Measurements from ENCODE around the gene SLC44A5. TPM values are rescaled to one million over a fixed set of nuclear protein-coding genes. Genes with fewer than 3 reads are reported as not detected.
"Not testable (repeated sequence)": the region's sequence is repeated elsewhere in the genome, so short reads cannot be mapped to it uniquely, and the experiment has no call there.

SLC44A5 gene
- total and polyA plus RNA-seq, 2 donors (not counting 1 experiment from before 2014, with no cell fraction given): 2.8 to 4.2 TPM

- Histone ChIP-seq H3K4me3 (ENCODE audit: control extremely low read depth in 1 of 5, extremely low read depth in 1 of 5, insufficient read depth in 1 of 5, low read depth in 2 of 5, low read length in 4 of 5) (no peak overlapping the region), H3K79me2 (ENCODE audit: control insufficient read depth, insufficient read depth, low read length) (no peaks in the 10 kb centered on the region), H4K20me1 (ENCODE audit: control insufficient read depth, insufficient read depth, low read length, poor library complexity, severe bottlenecking) (no peaks in the 10 kb centered on the region), H3K9me3 (ENCODE audit: control extremely low read depth in 1 of 3, control insufficient read depth in 2 of 3, insufficient read depth in 1 of 3, low read length in 2 of 3) (peaks cover 7 to 22% (median 8%) of the 10 kb centered on the region in 3 donors), H3K9ac (ENCODE audit: low read length) (no peak overlapping the region), H3K27me3 (replicated peaks in 1 of 4; ENCODE audit: control extremely low read depth in 1 of 4, control insufficient read depth in 3 of 4, insufficient read depth in 4 of 4, low read length in 3 of 4) (no peaks in the 10 kb centered on the region), H3K4me1 (ENCODE audit: control insufficient read depth in 2 of 2, insufficient read depth in 2 of 2, low read length in 2 of 2) (no peaks in the 10 kb centered on the region), H3K27ac (ENCODE audit: low read length in 2 of 2) (no peak overlapping the region), H3K4me2 (replicated peaks; ENCODE audit: low read depth, low read length, poor library complexity, severe bottlenecking) (no peak overlapping the region), H3K36me3 (replicated peaks in 1 of 2; ENCODE audit: control extremely low read depth in 1 of 2, control insufficient read depth in 1 of 2, extremely low read depth in 1 of 2, insufficient read depth in 2 of 2, low read length in 1 of 2) (no peaks in the 10 kb centered on the region), H2AFZ (ENCODE audit: insufficient read depth, low read depth, low read length, poor library complexity, severe bottlenecking) (no peak overlapping the region)
- POLR2A ChIA-PET: no interaction called here
- intact Hi-C loops (cut with micrococcal nuclease): no loop called here
- Mint-ChIP-seq H3K4me1 (no peaks in the 10 kb centered on the region), H3K27me3 (peaks cover 3% of the 10 kb centered on the region), H3K9me3 (ENCODE audit: insufficient read depth) (peaks cover 3% of the 10 kb centered on the region), H3K4me3 (no peak overlapping the region), H3K27ac (no peak overlapping the region)
- CTCF ChIA-PET: interaction anchor here (1.3 kb wide), 1 partner anchor 100 kb away, joined by 3 read pairs; no protein-coding TSS in a partner anchor
- WGBS (ENCODE audit: insufficient coverage): no CpG with 5 or more reads among the region's 1 CpG
- DNase-seq (no peak), ATAC-seq (ENCODE audit: low read depth) (no peak)
- TF ChIP-seq EZH2 (IDR thresholded peaks at IDR 0.05; ENCODE audit: borderline replicate concordance, insufficient read depth, low read depth, low read length, poor library complexity, severe bottlenecking) (no peak), CTCF (IDR thresholded peaks at IDR 0.05) (no peak)
Observed at GRCh38 chr1:75366595-75366994, 244.3 kb downstream of the SLC44A5 start.

- no peak overlapping the region for H2AFZ ChIP-seq (ENCODE audit: insufficient read depth, low read depth, low read length, poor library complexity, severe bottlenecking)
- H3K4me1 ChIP-seq (ENCODE audit: control insufficient read depth in 2 of 2, insufficient read depth in 2 of 2, low read length in 2 of 2): no peaks in the 10 kb centered on the region
- H3K27me3 ChIP-seq (replicated peaks in 1 of 4; ENCODE audit: control extremely low read depth in 1 of 4, control insufficient read depth in 3 of 4, insufficient read depth in 4 of 4, low read length in 3 of 4): no peaks in the 10 kb centered on the region
- Mint-ChIP-seq H3K4me3 (no peak overlapping the region), H3K27me3 (no peaks in the 10 kb centered on the region), H3K27ac (no peak overlapping the region), H3K9me3 (ENCODE audit: insufficient read depth) (no peaks in the 10 kb centered on the region), H3K4me1 (no peaks in the 10 kb centered on the region)
- DNase-seq (no peak), ATAC-seq (ENCODE audit: low read depth) (no peak)
- H3K4me2 ChIP-seq (replicated peaks; ENCODE audit: low read depth, low read length, poor library complexity, severe bottlenecking): no peak overlapping the region
- H3K4me3 ChIP-seq (ENCODE audit: control extremely low read depth in 1 of 5, extremely low read depth in 1 of 5, insufficient read depth in 1 of 5, low read depth in 2 of 5, low read length in 4 of 5): no peak overlapping the region
- H3K36me3 ChIP-seq (replicated peaks in 1 of 2; ENCODE audit: control extremely low read depth in 1 of 2, control insufficient read depth in 1 of 2, extremely low read depth in 1 of 2, insufficient read depth in 2 of 2, low read length in 1 of 2): no peaks in the 10 kb centered on the region
- no peak overlapping the region for H3K9ac ChIP-seq (ENCODE audit: low read length)
- peaks cover 0 to 8% (median 5%) of the 10 kb centered on the region in 3 donors for H3K9me3 ChIP-seq (ENCODE audit: control extremely low read depth in 1 of 3, control insufficient read depth in 2 of 3, insufficient read depth in 1 of 3, low read length in 2 of 3)
- ChIA-PET CTCF (no interaction called here), POLR2A (no interaction called here)
- TF ChIP-seq CTCF (IDR thresholded peaks at IDR 0.05): no peak
- TF ChIP-seq EZH2 (IDR thresholded peaks at IDR 0.05; ENCODE audit: borderline replicate concordance, insufficient read depth, low read depth, low read length, poor library complexity, severe bottlenecking): no peak
- no peaks in the 10 kb centered on the region for H4K20me1 ChIP-seq (ENCODE audit: control insufficient read depth, insufficient read depth, low read length, poor library complexity, severe bottlenecking)
- intact Hi-C loops (cut with micrococcal nuclease): no loop called here
- WGBS (ENCODE audit: insufficient coverage): no CpG with 5 or more reads among the region's 2 CpGs
- no peak overlapping the region for H3K27ac ChIP-seq (ENCODE audit: low read length in 2 of 2)
- H3K79me2 ChIP-seq (ENCODE audit: control insufficient read depth, insufficient read depth, low read length): no peaks in the 10 kb centered on the region
Observed at GRCh38 chr1:75361260-75361659, 249.7 kb downstream of the SLC44A5 start.

DNA sequence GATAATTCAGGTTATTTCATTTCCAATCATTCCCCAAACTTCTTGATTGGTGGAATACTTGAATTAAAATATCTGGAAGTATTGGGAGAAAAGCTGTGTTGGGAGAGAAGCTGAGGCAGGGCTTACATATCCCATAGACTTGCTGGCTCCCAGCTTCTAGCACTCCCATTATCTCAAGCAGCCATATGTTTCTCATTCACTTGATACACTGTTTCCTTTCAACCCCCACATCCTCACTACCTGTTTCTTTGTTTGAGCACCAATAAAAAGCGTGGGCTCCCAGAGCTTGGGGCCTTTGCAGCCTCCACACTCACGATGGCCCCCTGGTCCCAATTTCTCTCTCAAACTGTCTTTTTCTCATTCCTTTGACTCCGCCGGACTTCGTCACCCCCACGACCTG, 256.6 kb downstream of the SLC44A5 start:
- ATAC-seq (ENCODE audit: low read depth); H3K27me3 Mint-ChIP-seq; H3K9me3 Mint-ChIP-seq (ENCODE audit: insufficient read depth); CTCF ChIA-PET; H3K9ac ChIP-seq (ENCODE audit: low read length); H3K27ac ChIP-seq (ENCODE audit: low read length in 2 of 2); intact Hi-C loops (cut with micrococcal nuclease); H3K27me3 ChIP-seq (replicated peaks in 1 of 4; ENCODE audit: control extremely low read depth in 1 of 4, control insufficient read depth in 3 of 4, insufficient read depth in 4 of 4, low read length in 3 of 4); H3K79me2 ChIP-seq (ENCODE audit: control insufficient read depth, insufficient read depth, low read length); H3K4me3 Mint-ChIP-seq; H3K9me3 ChIP-seq (ENCODE audit: control extremely low read depth in 1 of 3, control insufficient read depth in 2 of 3, insufficient read depth in 1 of 3, low read length in 2 of 3); H3K4me3 ChIP-seq (ENCODE audit: control extremely low read depth in 1 of 5, extremely low read depth in 1 of 5, insufficient read depth in 1 of 5, low read depth in 2 of 5, low read length in 4 of 5); H3K4me1 Mint-ChIP-seq; H3K4me1 ChIP-seq (ENCODE audit: control insufficient read depth in 2 of 2, insufficient read depth in 2 of 2, low read length in 2 of 2); POLR2A ChIA-PET; H2AFZ ChIP-seq (ENCODE audit: insufficient read depth, low read depth, low read length, poor library complexity, severe bottlenecking); H4K20me1 ChIP-seq (ENCODE audit: control insufficient read depth, insufficient read depth, low read length, poor library complexity, severe bottlenecking); H3K27ac Mint-ChIP-seq; H3K4me2 ChIP-seq (replicated peaks; ENCODE audit: low read depth, low read length, poor library complexity, severe bottlenecking); H3K36me3 ChIP-seq (replicated peaks in 1 of 2; ENCODE audit: control extremely low read depth in 1 of 2, control insufficient read depth in 1 of 2, extremely low read depth in 1 of 2, insufficient read depth in 2 of 2, low read length in 1 of 2); DNase-seq: not testable (repeated sequence)
- 77% methylated on average over 6 of the region's 6 CpGs for WGBS (ENCODE audit: insufficient coverage)
